Measurements from ENCODE around the gene XRN1.
"Not testable (repeated sequence)": the region's sequence is repeated elsewhere in the genome, so short reads cannot be mapped to it uniquely, and the experiment has no call there.

The XRN1 gene

DNA sequence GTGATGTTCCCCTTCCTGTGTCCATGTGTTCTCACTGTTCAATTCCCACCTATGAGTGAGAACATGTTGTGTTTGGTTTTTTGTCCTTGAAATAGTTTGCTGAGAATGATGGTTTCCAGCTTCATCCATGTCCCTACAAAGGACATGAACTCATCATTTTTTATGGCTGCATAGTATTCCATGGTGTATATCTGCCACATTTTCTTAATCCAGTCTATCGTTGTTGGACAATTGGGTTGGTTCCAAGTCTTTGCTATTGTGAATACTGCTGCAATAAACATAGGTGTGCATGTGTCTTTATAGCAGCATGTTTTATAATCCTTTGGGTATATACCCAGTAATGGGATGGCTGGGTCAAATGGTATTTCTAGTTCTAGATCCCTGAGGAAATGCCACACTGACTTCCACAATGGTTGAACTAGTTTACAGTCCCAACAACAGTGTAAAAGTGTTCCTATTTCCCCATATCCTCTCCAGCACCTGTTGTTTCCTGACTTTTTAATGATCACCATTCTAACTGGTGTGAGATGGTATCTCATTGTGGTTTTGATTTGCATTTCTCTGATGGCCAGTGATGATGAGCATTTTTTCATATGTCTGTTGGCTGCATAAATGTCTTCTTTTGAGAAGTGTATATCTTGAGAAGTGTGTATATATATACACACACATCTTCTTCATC, 123.4 kb downstream of the XRN1 start:
- not testable (repeated sequence) for DNase-seq

DNA sequence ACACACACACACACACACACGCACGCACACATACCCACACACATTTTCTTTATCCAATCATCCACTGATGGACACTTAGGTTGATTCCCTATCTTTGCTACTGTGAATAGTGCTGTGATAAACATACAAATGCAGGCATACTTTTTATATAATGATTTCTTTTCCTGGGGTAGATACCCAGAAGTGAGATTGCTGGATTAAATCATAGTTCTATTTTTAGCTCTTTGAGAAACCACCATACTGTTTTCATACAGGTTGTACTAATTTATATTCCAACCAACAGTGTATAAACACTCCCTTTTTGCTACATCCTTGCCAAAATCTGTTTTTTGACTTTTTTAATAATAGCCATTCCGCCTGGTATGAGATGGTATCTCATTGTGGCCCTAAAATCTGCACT, 127.9 kb downstream of the XRN1 start:
- no peak for DNase-seq

DNA sequence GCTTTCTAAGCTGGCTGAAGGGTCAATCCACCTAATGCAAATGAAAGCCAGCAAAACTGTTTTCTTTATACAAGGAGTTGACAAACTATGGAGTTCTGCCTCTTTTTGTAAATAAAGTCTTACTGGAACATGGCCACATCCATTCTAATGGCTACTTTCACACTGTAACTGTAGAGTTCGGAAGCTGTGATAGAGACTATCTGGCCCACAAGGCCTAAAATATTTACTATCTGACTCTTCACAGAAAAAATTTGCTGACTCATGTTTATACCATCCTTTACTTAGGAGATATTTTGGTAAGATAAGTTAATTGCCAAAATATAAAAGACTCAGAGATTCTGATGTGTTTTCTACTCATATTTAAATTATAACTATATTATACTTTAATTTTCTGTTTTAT, 128.7 kb downstream of the XRN1 start:
- no peak for DNase-seq

DNA sequence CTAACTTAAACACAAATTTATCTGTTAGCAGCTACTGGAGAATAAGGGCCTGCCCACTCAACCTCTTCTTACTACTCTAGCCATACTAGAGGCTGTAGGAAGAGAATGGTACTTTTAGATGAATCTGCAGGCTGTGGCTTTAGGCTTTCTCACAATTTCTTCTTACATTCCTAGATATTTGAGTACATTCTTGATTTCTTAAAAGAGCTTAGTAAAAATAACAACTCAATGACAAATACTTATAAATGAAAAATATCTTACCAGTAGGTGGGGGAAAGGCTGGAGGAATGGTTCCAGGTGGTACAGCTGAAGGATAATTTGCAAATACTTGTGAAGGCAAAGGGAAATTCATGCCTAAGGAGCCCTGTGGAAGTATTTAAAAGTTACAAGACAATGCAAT, 129.5 kb downstream of the XRN1 start:
- DNase-seq: no peak

DNA sequence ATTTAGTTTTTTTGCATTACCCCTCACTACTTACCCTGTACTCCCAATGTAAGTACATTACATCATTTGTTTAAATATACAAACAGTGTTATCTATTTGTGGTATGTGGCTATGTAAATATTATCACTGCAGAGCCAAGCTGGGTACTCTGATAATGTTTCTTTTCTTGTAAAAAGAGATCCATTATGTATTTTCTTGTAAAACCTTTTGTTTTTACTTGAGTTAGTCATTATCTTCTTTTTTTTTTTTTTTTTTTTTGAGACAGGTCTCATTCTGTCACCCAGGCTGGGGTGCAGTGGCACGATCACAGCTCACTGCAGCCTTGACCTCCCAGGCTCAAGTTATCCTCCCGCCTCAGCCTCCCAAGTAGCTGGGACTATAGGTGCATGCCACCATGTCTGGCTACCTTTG, 131.9 kb downstream of the XRN1 start:
- not testable (repeated sequence) for DNase-seq

DNA sequence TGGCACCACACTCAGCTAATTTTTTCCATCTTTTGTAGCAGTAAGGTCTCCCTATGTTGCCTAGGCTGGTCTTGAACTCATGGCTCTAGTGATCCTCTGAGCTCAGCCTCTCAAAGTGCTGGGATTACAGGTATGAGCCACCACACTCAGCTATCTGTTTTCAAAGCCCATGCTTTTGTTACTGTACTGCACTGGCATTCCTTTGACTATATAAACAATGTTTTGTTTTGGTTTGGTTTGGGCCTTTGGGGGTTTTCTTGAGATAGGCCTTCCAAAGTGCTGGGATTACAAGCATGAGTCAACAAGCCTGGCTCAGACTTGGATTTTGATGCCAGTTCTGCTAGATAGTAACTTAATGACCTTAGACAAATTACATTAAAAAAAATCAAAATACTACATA, 132.8 kb downstream of the XRN1 start:
- DNase-seq: no peak

DNA sequence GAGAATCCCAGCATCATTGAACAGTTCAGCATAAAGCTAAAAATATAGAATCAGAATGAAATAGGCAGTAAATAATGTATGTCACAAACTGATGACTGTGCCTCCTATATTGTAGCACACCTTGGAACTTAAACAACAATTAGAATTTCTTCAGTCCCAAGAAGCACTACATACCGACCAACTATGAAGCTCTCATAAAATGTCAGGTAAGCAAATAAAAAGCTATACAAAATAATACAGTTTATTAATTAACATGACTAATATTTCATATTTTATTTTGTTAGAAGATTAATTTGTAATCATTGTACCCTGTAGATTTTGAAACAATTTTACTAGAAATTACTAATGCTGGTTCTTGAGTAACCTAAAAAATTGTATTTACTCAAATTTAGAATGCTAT, 137.4 kb downstream of the XRN1 start:
- DNase-seq: no peak

DNA sequence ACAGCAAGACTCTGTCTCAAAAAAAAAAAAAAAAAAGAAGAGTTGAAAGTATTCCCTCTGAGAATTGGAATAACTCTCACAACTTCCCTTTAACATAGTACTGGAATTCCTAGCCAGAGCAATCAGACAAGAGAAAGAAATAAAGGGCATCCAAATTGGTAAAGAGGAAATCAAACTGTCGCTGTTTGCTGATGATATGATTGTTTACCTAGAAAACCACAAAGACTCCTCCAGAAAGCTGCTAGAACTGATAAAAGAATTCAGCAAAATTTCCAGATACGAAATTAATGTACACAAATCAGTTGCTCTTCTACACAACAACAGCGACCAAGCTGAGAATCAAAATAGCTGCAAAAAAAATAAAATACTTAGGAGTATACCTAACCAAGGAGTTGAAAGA, 145.0 kb downstream of the XRN1 start:
- not testable (repeated sequence) for DNase-seq

DNA sequence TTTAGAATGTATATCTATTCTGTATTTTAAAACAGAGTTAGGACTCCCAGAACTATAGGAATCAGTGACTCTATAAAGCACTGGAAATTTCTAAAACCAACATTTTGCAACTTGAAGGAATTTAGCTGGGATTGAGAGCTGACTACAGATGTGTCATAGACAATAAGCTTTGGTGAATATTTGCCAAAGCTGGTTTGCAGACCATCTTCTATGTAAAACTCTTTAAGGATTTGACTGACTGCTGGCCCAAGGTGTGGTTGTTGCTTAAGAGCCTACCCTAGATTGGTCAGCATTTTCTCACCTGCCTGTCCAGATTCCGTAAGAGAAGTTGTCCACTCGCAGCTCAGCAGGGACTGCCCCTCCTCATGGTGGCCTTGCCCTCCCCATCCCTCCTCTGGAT, 149.2 kb downstream of the XRN1 start:
- DNase-seq: no peak

DNA sequence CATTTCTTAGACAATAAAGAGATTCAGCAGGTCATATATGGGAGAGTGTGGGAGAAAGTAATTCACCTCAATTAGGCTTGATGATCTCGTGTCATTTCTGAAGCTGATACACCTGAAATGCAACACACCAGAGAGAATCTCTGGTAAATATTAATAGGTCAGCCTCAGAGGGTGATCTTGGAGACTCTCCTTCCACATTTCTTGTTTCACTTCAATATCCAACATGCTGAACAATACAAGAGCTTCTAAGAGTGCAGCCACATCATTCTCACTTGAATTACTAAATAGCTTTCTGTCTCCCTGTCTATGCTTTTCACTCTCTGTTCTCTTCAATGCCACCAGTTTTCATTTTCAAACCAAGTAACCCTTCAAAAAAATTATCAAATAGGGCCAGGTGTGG, 151.3 kb downstream of the XRN1 start:
- no peak for DNase-seq

DNA sequence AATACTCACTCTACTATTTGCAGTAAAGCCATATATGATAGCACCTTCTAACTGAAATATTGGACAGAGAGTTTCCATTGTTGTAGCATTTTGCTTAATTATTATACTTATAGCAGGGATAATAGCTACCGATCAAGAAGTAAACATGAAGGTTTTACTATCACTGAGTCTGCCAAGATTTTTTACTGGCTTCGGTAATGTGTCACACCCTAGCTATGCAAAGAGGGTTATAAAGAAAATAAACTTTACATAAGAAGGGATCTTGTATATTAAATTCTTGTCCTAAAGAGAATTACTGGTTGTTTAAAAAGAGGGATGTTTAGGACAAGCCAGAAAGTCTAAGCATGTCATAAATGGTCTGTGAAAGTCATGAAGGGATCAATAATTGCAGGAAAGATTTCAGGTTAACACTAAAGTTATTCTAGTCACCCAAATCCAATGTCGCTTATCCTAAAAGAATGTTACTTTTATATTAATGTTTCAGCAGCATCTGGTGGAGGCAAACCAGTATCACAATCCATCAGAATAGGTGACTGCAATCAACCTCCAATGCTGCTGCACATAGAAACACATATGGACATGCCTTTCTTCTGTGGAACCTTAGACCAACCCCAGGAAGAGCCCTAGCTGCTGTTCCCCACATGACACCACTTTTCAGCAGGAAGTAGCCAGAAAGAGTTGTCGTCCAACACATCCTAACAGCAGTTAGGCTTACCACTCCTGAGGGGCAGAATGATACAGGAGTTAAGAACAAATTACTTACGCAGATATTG, 159.8 kb downstream of the XRN1 start:
- no peak for DNase-seq

DNA sequence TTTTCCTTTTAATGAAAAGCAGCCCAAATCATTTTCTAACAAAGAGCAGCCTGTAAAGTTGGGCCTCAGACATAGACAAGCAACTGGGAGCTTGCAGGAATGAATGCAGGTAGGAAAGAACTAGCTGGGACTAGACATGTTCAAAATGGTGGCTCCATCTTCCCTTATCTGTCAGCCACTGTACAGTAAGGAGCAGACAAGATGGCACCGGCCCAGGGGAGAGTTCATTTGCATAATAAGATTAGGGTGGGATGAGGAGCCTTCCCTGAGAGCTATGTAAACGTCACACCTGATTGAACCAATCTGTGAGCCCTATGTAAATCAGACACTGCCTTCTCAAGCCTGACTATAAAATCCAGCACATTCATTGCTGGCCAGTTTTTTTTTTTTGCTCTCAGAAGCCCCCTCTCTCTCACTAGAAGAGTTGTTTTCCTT, 162.7 kb downstream of the XRN1 start:
- DNase-seq: no peak

DNA sequence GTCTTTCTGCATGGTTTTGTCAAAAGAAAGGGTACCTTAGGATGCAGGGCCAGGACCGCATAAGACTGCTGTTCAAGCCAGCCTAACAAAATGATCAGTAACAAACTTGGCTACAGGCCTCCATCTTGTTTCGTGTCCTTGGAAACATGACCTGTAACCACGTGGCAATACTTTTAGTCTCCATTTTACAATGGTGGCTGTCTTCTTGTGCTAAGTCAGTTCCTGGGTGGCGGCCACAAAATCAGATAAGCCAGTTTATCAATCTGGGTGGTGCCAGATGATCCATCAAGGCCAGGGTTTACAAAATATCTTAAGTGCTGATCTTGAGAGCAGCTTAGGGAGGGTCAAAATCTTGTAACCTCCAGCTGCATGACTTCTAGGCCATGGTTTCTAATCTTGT, 165.3 kb downstream of the XRN1 start:
- peak in 1 of 5 donors; percentile 27 for DNase-seq

DNA sequence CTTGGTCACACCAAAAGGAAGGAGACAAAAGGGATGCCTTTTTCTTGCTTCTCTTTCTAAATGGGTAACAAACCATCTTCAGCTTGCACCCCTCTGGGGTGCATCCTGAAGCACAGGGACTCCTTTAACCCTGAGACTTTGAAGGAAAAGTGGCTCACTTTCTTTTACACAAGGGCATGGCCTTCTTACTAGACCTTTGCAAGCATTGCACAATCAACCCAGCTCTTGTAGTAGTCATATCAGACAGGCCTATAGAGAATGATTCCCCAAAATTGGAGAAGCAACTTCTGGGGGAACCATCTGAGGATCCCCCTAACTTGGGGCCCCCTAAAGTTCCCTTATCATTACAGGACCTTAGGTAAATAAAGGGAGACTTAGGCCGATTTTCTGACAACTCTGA, 166.4 kb downstream of the XRN1 start:
- no peak for DNase-seq

DNA sequence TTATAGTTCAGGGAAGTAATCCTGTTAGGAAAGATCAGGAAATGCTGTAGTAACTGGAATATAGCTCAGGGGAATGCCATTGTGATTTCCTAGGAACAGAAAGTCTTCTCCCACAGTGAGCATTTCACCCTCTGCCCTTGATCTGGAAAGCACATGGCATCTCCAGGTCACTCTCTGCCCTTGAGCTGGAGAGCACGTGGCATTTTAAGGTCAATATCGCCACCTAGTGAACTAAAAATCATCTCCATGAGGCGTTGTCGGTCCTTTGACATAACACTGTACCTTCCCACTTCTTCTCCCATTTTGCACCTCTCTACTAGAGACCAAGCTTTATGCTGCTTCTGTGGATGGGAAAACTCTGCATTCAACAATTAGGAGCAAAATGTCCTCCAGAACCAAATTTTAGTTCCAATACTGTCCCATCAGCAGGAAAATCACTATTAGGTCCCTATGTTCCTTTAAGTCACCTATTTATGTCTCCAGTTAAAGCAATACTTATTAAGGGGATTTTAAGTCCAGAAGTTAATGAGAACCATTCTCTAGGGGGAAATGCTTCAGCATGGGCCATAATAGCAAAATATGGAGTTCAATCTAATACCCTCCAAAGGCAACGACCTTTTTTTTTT, 167.8 kb downstream of the XRN1 start:
- peak in 4 of 5 donors; percentile 6 to 73 (median 24) for DNase-seq

DNA sequence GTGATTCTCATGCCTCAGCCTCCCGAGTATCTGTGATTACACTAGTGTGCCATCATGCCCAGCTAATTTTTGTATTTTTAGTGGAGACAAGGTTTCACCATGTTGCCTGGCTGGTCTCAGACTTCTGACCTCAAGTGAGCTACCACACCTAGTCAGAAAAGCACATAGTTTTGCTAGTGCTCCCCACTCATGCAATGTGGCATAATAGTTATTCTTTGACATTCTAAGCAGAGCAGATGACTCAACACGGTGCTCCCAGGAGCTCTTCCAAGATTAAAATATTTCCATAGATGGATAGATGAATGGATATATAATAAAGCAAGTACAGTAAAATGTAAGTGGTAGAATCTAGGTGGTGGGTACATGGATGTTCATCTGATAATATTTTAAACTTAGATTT, 169.4 kb downstream of the XRN1 start:
- no peak for DNase-seq

DNA sequence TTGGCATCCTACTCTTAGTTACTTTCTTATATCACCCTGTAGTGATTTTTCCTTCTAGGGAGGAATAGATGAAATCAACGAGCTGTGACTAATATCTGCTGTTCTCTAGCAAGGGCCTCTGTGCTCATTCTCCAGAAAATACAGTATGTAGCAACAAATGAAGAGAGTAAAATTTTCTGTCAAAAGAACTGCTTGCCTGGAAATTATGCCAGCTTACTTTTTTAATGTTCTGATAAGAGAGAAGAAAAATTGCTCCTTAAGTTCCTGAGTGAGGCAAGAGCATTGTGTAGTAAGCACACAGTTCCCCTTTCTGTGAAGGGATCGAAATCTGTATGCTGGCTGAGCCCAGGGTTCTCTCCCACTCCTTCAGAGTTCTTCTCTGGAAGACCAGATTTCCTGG, 171.1 kb downstream of the XRN1 start:
- DNase-seq: no peak

DNA sequence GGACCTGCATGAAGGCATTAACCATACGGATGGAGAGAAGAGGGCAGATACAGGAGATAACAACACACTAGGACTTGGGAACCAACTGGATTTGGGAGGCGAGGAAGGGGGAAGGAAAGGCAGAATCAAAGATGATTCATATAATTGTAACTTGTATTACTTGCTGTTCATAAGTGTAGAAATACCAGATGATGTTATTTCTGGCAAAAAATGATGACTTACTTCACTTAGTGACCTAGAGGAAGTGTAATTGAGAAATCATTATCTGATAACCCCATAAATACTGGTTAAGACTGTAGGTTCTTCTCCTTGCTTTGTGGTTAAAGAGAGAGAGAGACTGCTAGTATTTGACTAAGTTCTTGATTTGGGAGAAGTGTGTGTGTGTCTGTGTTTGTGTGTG, 172.0 kb downstream of the XRN1 start:
- no peak for DNase-seq

DNA sequence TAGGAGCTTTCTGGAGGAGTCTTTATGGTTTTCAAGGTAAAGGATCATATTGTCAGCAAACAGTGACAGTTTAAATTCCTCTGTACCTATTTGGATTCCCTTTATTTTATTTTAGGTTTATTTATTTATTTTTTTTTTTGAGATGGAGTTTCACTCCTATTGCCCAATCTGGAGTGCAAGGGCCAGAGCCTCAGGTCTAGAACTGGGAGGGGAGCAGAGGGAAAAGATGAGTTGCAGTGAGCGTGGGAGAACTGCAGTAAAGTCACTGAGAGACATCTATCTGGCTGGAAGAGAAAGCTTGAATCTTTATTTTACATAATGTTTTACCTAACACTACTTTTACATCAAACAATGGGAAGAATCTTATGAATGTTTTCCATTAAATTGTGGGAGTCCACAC, 172.9 kb downstream of the XRN1 start:
- DNase-seq: no peak

DNA sequence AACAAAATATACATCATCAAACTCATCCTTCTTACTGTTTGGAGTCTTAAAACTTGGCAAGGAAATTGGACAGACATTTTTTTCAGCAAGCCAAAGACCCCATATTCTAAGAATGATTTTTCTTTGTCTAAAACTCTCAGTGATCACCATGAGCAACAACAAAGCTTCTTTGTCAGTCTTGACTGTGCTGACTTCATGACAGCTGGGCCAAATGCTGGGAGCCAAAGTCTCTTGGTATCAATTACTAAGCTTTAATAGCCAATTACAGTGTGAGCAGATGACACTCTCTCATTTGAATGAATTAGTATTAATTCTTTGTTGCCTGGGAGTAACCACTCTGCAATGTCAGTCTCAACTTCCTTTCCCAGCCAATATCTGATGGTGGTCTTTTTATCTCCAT, 174.3 kb downstream of the XRN1 start:
- DNase-seq: no peak

DNA sequence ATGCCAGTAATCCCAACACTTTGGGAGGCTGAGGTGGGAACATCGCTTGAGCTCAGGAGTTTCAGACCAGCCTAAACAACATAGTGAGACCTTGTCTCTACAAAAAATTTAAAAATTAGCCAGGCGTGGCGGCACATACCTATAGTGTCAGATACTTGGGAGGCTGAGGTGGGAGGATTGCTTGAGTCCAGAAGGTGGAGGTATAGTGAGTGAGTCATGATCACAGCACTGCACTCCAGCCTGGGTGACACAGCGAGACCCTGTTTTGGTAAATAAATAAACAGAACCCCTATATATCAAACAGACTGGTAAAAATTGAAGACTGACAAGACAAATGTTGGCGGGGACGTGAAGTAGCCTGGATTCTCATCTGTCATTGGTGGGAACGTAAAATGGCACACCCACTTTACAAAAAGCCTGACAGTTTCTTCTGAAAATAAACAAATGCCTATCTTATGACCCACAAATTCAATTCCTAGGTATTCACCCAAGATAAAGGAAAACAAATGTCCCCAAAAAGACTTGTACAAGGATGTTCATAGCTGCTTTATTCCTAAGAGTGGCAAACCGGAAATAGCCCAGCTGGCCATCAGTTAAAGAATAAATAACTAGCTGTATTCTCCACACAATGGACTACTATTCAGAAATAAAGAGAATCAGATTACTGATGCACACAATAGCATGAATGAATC, 175.5 kb downstream of the XRN1 start:
- no peak for DNase-seq

DNA sequence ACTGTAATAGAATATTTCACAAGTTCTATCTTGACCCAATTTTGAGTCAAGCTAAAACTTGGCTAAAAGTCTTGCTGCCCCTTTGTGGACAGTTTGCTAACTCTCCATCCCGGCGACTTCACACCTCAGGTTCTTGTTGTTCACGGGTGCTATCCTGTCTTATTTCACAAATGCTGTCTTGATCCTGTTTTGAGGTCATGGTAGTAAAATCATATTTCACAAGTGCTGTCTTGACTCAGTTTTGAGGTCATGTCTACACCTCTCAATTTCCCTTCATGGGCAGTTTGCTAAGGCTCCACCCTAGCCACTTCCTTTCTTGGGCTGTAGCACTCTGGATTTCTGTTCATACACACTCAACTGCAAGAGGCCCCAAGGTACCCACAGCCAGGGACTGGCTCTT, 177.4 kb downstream of the XRN1 start:
- peak in 1 of 5 donors; percentile 90 for DNase-seq

DNA sequence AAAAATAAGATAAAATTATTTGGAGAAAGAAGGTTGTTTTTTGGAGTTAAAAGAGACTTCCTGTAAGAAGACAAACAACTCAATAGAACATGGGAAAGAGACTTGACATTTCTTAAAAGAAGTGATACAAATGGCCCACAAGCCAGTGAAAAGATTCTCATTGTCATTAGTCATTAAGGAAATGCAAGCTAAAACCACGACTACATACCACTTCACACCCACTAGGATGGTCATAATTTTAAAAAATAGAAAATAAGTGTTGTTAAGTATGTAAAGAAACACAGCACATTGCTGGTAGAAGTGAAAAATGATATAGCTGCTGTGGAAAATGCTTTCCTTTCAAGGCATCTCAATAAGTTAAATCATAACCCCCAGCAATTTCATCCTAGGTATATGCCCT, 178.1 kb downstream of the XRN1 start:
- peak in 1 of 5 donors; percentile 34 for DNase-seq

Data from T-helper 1 cell (primary cell).